ENCODE results near the gene SPR. TPM values are rescaled to one million over a fixed set of nuclear protein-coding genes. Genes with fewer than 3 reads are reported as not detected.

Gene SPR
- total and polyA plus RNA-seq, 2 of the 13 experiments (the other 11 are each of a cell fraction or from before 2014, with no cell fraction given) = 34.0 to 96.0 TPM

GRCh38 chr2:72915907-72916742 lies 28.9 kb downstream of the SPR start (continued):
- peak; percentile 43 for TF ChIP-seq PAXIP1 (CRISPR knock-in tag; conservative IDR thresholded peaks at IDR 0.05)
- TF ChIP-seq ZNF296 (CRISPR knock-in tag; conservative IDR thresholded peaks at IDR 0.05) = 0 out of 2 replicates have a peak, but pooled peaks have one; percentile 56
- no peak for TF ChIP-seq SIX4 (CRISPR knock-in tag; IDR thresholded peaks at IDR 0.05)
- no peak for TF ChIP-seq ZNF577 (CRISPR knock-in tag; IDR thresholded peaks at IDR 0.05; ENCODE audit: borderline replicate concordance, low read depth)
- no peak for TF ChIP-seq TCF7 (IDR thresholded peaks at IDR 0.05; ENCODE audit: low read depth)
- TF ChIP-seq SMAD1 (CRISPR knock-in tag; IDR thresholded peaks at IDR 0.05; ENCODE audit: borderline replicate concordance, low read depth) = no peak
- no peak for TF ChIP-seq ZNF75D (CRISPR knock-in tag; IDR thresholded peaks at IDR 0.05; ENCODE audit: borderline replicate concordance)
- TF ChIP-seq NR3C1 (CRISPR knock-in tag; IDR thresholded peaks at IDR 0.05) = 0 out of 2 replicates have a peak, but pooled peaks have one; percentile 28
- TF ChIP-seq MATR3 (CRISPR knock-in tag; IDR thresholded peaks at IDR 0.05) = no peak
- TF ChIP-seq HOXA5 (CRISPR knock-in tag; IDR thresholded peaks at IDR 0.05) = no peak
- TF ChIP-seq TBL1XR1 (IDR thresholded peaks at IDR 0.05; ENCODE audit: borderline replicate concordance, low read length, partially characterized antibody) = no peak
- TF ChIP-seq JUNB (CRISPR knock-in tag; IDR thresholded peaks at IDR 0.05; ENCODE audit: borderline replicate concordance) = no peak
- 0 out of 2 replicates have a peak, but pooled peaks have one; percentile 5 for TF ChIP-seq HNRNPUL1 (IDR thresholded peaks at IDR 0.05; ENCODE audit: low read depth, low read length)
- peak; percentile 74; the same call in 1 of the 2 replicates for TF ChIP-seq ZNF572 (CRISPR knock-in tag; IDR thresholded peaks at IDR 0.05)
- TF ChIP-seq SRY (CRISPR knock-in tag; IDR thresholded peaks at IDR 0.05) = peak; percentile 38; the same call in 1 of the 2 replicates
- TF ChIP-seq GATAD2A (CRISPR knock-in tag; IDR thresholded peaks at IDR 0.05) = 0 out of 2 replicates have a peak, but pooled peaks have one; percentile 18
- TF ChIP-seq ZNF766 (CRISPR knock-in tag; IDR thresholded peaks at IDR 0.05; ENCODE audit: borderline replicate concordance) = 0 out of 2 replicates have a peak, but pooled peaks have one; percentile 29
- TF ChIP-seq KLF12 (CRISPR knock-in tag; IDR thresholded peaks at IDR 0.05; ENCODE audit: borderline replicate concordance) = peak; percentile 79; the same call in 1 of the 2 replicates
- no peak for TF ChIP-seq HHEX (CRISPR knock-in tag; IDR thresholded peaks at IDR 0.05)
- no peak for TF ChIP-seq ZNF33A (CRISPR knock-in tag; IDR thresholded peaks at IDR 0.05; ENCODE audit: borderline replicate concordance)
- peak; percentile 68 for TF ChIP-seq HNRNPLL (IDR thresholded peaks at IDR 0.05; ENCODE audit: low read depth, low read length, poor library complexity, severe bottlenecking)
- TF ChIP-seq HDAC2 (CRISPR knock-in tag; IDR thresholded peaks at IDR 0.05) = peak; percentile 53
- TF ChIP-seq DMTF1 (CRISPR knock-in tag; IDR thresholded peaks at IDR 0.05) = no peak
- TF ChIP-seq CHD2 (IDR thresholded peaks at IDR 0.05; ENCODE audit: low read depth, low read length) = no peak
- no peak for TF ChIP-seq ZNF550 (CRISPR knock-in tag; IDR thresholded peaks at IDR 0.05; ENCODE audit: borderline replicate concordance)
- TF ChIP-seq ZBTB21 (CRISPR knock-in tag; IDR thresholded peaks at IDR 0.05) = no peak
